SU-DHL-6 (cell line): ENCODE data around the gene KCNJ12.
"Not testable (repeated sequence)": the region's sequence is repeated elsewhere in the genome, so short reads cannot be mapped to it uniquely, and the experiment has no call there.

ENCODE experiments used
- H2AFZ ChIP-seq: fragments of 200-600 bp; sonication (generic); 2 replicates; pipeline ENCODE4 v1.6.1; 2014; ENCODE audit warnings: low read depth, mild to moderate bottlenecking, moderate library complexity, mixed read lengths, antibody characterized with exemption, low read length; ENCODE audit not compliant: severe bottlenecking
- H3F3A ChIP-seq: fragments of 200-600 bp; shearing (Covaris generic); 2 replicates; pipeline ENCODE4 v1.6.0; 2016; ENCODE audit warnings: antibody characterized with exemption, mild to moderate bottlenecking; ENCODE audit not compliant: insufficient read depth
- H3K27ac ChIP-seq: fragments of 200-600 bp; sonication (generic); 2 replicates; pipeline ENCODE4 v1.5.1; 2016; ENCODE audit warnings: low read depth, mild to moderate bottlenecking, low read length, moderate library complexity, mixed read lengths
- H3K27me3 ChIP-seq: fragments of 200-600 bp; sonication (generic), shearing (Covaris generic); 2 replicates; pipeline ENCODE4 v1.6.0; 2014; ENCODE audit warnings: mild to moderate bottlenecking, low read length
- H3K36me3 ChIP-seq: fragments of 200-600 bp; sonication (generic); 2 replicates; pipeline ENCODE4 v1.6.1; 2014; ENCODE audit warnings: mild to moderate bottlenecking, low read length, mixed read lengths
- H3K4me2 ChIP-seq: fragments of 300-600, 200-600 bp; shearing (Covaris generic), sonication (generic); 2 replicates; pipeline ENCODE4 v1.6.0; 2014; ENCODE audit warnings: low read length, low read depth, mild to moderate bottlenecking; ENCODE audit not compliant: poor library complexity, severe bottlenecking
- H3K4me3 ChIP-seq: fragments of 200-600 bp; sonication (generic); 2 replicates; pipeline ENCODE4 v1.5.1; 2014; ENCODE audit warnings: antibody characterized with exemption, low read length, mild to moderate bottlenecking, mixed read lengths; ENCODE audit not compliant: insufficient read depth, poor library complexity, severe bottlenecking
- H3K79me2 ChIP-seq: fragments of 200-600 bp; sonication (generic); 2 replicates; pipeline ENCODE4 v1.6.1; 2014; ENCODE audit warnings: mild to moderate bottlenecking, low read length, moderate library complexity; ENCODE audit not compliant: insufficient read depth
- H3K9ac ChIP-seq: fragments of 200-600 bp; sonication (generic); 2 replicates; pipeline ENCODE4 v1.7.0; 2014; ENCODE audit warnings: mild to moderate bottlenecking, low read length
- H3K9me2 ChIP-seq: fragments of 200-600 bp; sonication (generic); replicated peaks from 2 replicates; pipeline ENCODE4 v1.6.1; 2014; ENCODE audit warnings: low read length; ENCODE audit not compliant: insufficient read depth
- H3K9me3 ChIP-seq: fragments of 200-600 bp; sonication (generic); 2 replicates; pipeline ENCODE4 v1.6.1; 2014; ENCODE audit warnings: low read length, mixed read lengths; ENCODE audit not compliant: insufficient read depth
- H4K20me1 ChIP-seq: fragments of 200-600 bp; sonication (generic); 2 replicates; pipeline ENCODE4 v1.6.1; 2014; ENCODE audit warnings: low read depth, mild to moderate bottlenecking, antibody characterized with exemption, low read length, moderate library complexity, mixed read lengths

KCNJ12 gene

DNA sequence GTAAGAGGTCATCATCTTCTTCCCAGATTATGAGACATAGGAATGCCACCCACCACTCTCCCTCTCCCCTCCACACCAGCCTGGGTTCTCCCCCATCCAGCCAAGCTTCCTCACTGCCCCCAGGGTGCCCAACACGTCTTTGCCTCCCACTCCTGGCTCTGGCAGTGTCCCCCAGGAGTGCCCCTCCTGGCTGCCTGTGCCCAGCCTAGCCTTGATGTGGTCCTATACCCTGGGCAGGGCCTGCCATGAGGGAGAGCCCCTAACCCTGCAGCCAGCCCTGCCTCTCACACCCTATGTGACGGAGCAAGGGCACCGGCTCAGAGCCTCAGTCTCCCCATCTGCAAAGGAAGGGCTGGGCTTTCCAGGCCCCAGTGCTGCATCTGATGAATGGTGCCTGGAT, 33.8 kb downstream of the KCNJ12 start:
- H2AFZ ChIP-seq, H3K36me3 ChIP-seq, H4K20me1 ChIP-seq, H3F3A ChIP-seq, H3K4me3 ChIP-seq, H3K79me2 ChIP-seq, H3K27ac ChIP-seq, H3K9me2 ChIP-seq, H3K9me3 ChIP-seq, H3K27me3 ChIP-seq, H3K4me2 ChIP-seq, H3K9ac ChIP-seq: not testable (repeated sequence)

DNA sequence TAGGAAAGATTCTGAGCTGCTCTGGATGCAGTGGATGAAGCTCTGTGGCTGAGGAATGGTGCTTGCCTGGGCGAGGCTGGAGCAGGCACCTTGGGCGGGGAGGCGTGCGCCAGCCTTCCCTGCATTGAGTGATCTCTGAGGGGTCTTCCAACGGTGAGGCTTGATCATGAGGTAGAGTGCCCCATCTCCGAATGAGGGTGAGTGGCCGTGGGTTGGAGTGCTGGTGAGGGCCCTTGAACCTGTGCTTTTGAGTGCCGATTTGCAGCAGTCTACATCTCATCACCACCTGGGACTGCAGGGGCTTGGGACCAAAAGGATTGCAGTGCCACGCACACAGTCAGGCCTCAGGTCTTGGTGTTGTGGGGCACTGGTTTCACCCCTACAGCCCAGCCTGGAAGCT, 34.2 kb downstream of the KCNJ12 start:
- not testable (repeated sequence) for H3K36me3 ChIP-seq, H2AFZ ChIP-seq, H3K9me2 ChIP-seq, H3K4me3 ChIP-seq, H3K4me2 ChIP-seq, H3K27ac ChIP-seq, H3K9me3 ChIP-seq, H3K79me2 ChIP-seq, H3F3A ChIP-seq, H3K9ac ChIP-seq, H4K20me1 ChIP-seq, H3K27me3 ChIP-seq

DNA sequence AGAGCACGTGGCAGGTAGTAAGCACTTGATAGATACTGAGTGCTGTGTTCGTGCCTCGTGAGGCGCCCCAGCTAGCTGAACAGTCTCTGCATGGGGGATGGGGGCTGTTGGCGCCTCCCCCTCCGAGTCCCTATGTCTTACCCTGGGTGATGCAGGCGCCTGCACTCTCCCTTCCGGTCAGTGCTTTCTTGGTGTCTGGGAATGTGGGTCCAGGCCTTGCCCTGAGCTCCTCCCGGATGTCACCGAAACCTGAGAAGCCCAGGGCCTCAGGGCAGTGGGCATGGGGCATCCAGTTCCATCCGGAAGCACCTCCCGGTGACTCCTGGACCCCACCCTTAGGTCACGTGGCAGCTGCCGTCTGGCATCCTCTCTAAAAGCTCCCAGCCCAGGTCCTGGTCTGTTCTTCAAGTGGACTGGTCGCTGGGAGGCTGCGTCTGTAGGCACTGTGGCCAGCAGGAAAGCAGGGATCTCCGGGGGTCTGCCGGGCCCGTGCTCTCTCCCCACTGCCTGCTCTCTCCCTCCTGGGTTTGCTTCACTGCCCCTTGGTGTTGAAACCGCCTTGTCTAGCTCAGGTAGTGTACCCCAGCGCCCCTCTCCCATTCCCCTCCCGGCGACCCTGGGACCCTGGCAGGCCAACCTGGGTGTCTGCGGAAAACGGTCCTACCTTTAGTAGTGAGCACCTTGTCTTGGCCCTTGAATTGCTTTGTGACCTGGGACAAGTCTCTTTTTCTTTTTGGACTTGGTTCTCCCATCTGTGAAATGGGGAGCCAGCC, 34.9 kb downstream of the KCNJ12 start:
- not testable (repeated sequence) for H4K20me1 ChIP-seq, H3K9ac ChIP-seq, H3K79me2 ChIP-seq, H2AFZ ChIP-seq, H3K4me2 ChIP-seq, H3F3A ChIP-seq, H3K27me3 ChIP-seq, H3K9me2 ChIP-seq, H3K4me3 ChIP-seq, H3K36me3 ChIP-seq, H3K27ac ChIP-seq, H3K9me3 ChIP-seq

DNA sequence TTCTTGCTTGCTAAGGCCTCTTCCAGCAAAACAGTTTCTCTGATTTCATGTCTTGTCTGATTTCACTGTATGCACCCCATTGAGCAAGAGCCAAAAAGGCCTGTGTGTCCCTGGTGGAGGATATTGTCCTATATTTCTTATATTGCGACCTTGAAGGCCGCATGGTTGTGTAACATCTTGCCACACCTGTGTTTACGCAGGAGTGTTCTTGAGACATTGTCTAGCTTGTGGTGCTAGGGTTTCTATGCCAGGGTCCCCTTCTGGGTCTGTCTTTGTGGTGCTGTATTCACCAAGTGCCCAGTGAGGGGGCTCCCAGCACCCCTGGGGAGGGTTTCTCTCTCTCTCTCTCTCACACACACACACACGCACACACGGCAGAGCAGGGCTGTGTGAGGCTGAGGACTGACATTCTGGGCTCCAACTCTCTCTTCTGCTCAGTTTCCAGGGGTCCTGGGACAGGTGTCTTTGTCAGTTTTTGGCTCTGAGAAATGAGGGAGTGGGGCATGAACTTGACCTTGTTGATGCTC, 35.6 kb downstream of the KCNJ12 start:
- not testable (repeated sequence) for H4K20me1 ChIP-seq, H3F3A ChIP-seq, H3K9me2 ChIP-seq, H3K9ac ChIP-seq, H3K9me3 ChIP-seq, H3K36me3 ChIP-seq, H3K27me3 ChIP-seq, H3K4me3 ChIP-seq, H3K4me2 ChIP-seq, H3K27ac ChIP-seq, H3K79me2 ChIP-seq, H2AFZ ChIP-seq

DNA sequence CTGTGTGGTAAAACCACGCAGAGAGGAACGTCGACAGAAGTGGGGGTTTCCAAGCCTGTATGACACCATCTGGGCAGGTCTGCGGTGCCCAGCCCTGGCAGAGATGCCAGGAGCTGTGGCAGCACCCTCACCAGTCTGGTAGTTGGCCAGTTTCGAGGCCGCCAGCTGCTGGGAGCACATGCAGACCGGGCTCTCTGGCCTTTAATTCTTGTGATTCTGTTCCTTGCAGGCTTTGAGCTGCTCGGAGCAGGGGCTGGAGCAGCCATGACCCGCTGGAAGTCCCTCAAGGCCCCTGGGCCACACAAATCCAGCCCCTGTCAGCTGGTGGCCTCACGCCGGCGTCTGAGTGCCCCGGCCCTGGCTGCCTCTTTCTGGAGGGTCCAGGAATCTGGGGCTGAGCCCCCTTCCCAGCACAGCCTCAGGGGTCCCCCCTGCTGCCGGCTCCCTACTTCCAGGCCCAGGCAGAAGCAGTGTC, 36.1 kb downstream of the KCNJ12 start:
- not testable (repeated sequence) for H3K79me2 ChIP-seq, H2AFZ ChIP-seq, H4K20me1 ChIP-seq, H3K9ac ChIP-seq, H3K4me3 ChIP-seq, H3K9me3 ChIP-seq, H3F3A ChIP-seq, H3K4me2 ChIP-seq, H3K27me3 ChIP-seq, H3K9me2 ChIP-seq, H3K36me3 ChIP-seq, H3K27ac ChIP-seq

DNA sequence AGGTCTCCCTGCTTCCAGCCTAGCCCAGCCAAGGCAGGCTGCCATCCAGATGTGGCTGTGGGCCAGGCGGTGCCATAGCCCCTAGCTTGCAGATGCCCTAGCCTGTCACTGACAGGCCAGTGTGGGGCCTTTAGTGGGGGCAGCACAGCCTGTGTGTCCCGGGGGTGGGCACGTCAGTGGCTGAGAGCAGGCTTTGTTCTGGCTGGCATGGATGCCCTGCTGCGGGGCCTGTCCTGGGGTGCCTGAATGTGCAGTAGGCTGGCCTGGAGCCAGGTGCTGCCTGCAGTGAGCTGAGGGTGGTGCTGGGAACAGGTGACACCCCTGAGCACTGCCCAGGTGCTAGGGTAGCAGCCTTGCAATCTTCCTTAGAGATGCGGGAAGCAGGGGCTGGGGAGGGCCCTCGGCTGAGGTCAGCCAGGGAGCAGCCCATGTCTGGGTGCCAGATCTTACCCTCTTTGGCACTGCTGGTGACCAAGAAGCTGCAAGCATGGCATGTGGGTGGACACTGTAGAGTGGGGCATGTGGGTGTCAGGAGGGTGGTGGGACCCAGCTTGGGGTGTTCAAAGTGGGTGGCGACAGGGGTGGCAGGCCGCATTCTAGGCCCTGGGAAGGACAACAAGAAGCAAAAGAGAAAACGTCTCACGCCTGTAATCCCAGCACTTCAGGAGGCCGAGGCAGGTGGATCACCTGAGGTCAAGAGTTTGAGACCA, 37.6 kb downstream of the KCNJ12 start:
- H3K9me2 ChIP-seq, H3K9ac ChIP-seq, H3K9me3 ChIP-seq, H3K4me2 ChIP-seq, H3K36me3 ChIP-seq, H2AFZ ChIP-seq, H3F3A ChIP-seq, H3K27me3 ChIP-seq, H3K27ac ChIP-seq, H4K20me1 ChIP-seq, H3K79me2 ChIP-seq, H3K4me3 ChIP-seq: not testable (repeated sequence)

DNA sequence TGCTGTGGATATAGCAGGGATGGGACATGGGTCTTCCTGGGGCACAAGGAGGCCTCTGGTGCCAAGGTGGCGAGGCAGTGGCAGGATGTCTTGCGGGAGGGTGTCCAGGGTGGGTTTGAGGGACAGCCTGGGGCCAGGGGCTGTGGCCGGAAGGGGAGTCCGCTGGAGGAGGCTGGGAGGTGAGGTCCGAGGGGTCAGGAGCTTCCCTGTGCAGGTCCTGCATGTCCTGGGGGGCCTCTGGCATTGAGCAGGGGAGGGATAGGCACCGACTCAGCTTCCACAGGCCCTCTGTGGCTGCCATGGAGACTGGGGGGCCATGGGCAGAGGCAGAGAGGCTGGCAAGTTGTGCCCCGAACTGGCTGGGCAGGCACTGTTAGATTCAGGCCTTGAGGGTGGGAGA, 38.5 kb downstream of the KCNJ12 start:
- not testable (repeated sequence) for H4K20me1 ChIP-seq, H3K9ac ChIP-seq, H3K9me3 ChIP-seq

More for the DNA sequence above, 38.5 kb downstream of the KCNJ12 start:
- H3K4me2 ChIP-seq, H3K79me2 ChIP-seq, H3F3A ChIP-seq, H3K27ac ChIP-seq, H3K27me3 ChIP-seq, H3K36me3 ChIP-seq, H3K9me2 ChIP-seq, H3K4me3 ChIP-seq, H2AFZ ChIP-seq: not testable (repeated sequence)
